Activated B cell treated with CpG ODN at 0.5 μM for 24 hours (primary cell): Measurements from ENCODE around the gene CBY1. TPM values are rescaled to one million over a fixed set of nuclear protein-coding genes. Genes with fewer than 3 reads are reported as not detected.

Experiments used
- ATAC-seq: fragments of 200-7000 bp; cut with Tn5 transposase; one replicate; pipeline ENCODE4 v1.10.0; 2021; ENCODE audit warnings: low read depth, mild to moderate bottlenecking, moderate library complexity
- CTCF ChIA-PET: fragments of 350-600 bp; sonication (Branson Sonifier 250); formaldehyde crosslinking; loops from one replicate; lab custom pipeline; 2021; ENCODE audit warnings: antibody characterized with exemption; lab: Charles Lee
- POLR2A ChIA-PET: fragments of 350-600 bp; sonication (Branson Sonifier 250); formaldehyde crosslinking; loops from one replicate; lab custom pipeline; 2021; ENCODE audit warnings: antibody characterized with exemption; lab: Charles Lee
- DNase-seq: peaks from one replicate; pipeline ENCODE4 v3.0.0; 2022
- H3K27ac Mint-ChIP-seq: one replicate; pipeline ENCODE4 v1.8.0; 2020; ENCODE audit warnings: mixed read lengths
- H3K27me3 Mint-ChIP-seq: one replicate; pipeline ENCODE4 v1.8.0; 2021; ENCODE audit warnings: mixed read lengths
- H3K36me3 Mint-ChIP-seq: one replicate; pipeline ENCODE4 v1.8.0; 2021; ENCODE audit warnings: low read depth, mixed read lengths
- H3K4me1 Mint-ChIP-seq: one replicate; pipeline ENCODE4 v1.8.0; 2021; ENCODE audit warnings: mixed read lengths
- H3K4me3 Mint-ChIP-seq: one replicate; pipeline ENCODE4 v1.8.0; 2020; ENCODE audit warnings: mild to moderate bottlenecking, mixed read lengths
- H3K9me3 Mint-ChIP-seq: one replicate; pipeline ENCODE4 v1.8.0; 2020; ENCODE audit warnings: mixed read lengths
- intact Hi-C: fragments of 100-400 bp; cut with micrococcal nuclease; formaldehyde crosslinking; loops from one replicate; pipeline ENCODE4 v1.15.1; 2024
- total RNA-seq: library from RNA; stranded (reverse); gene quantifications from 2 replicates; pipeline ENCODE4 v1.2.3, GENCODE V29; 2022
- TF ChIP-seq, protein P1 (sequence below): fragments of 200-600 bp; IDR thresholded peaks from one replicate; pipeline ENCODE4 v1.8.0; 2022; ENCODE audit warnings: antibody characterized with exemption, mild to moderate bottlenecking

Gene CBY1
- total RNA-seq, 1 donor from 2014 or later: 14.1 TPM

DNA sequence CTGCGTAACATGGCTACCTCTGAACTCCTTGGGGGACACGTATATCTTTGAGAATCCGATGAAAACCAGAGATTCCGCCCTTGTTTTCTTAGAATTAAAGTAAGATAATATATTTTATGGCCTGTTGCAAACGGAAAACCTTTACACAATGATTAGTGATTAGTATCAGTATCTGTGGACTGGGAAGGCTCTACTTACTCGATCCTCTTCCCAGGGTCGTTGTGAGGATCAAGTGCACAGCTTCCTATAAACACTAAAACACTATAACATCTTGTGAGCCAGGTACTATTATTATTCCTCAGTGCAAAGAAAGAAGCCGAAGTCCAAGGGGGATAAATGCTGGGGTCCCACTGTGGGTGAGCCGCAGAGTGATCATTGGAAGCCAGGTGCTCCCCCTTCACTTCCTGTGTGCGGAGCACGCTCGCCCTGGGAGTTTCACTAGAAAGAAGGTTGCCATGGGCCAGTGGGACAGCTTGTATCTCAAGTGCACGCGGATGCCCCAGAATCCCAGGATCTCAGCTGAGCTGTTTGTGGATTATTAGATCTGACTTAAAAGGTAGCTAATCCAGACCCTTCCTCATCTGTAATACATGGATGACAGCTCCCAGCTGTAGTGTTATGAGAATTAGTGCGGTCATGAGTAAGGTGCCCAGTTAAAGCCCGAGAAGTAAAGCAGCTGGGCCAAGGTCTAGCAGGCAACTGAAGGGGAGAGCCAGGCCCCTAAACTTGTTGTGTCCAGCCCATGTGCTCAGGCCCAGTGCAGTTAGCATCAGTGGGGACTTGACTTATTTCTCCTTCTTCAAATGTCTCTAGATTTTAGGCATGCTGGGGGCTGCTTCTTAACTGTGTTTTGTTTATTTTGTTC, 839 bp downstream of the CBY1 start:
- POLR2A ChIA-PET: interaction anchor here (0.6 to 1.5 kb wide), 5 partner anchors 24 to 177 kb away, joined by 3 to 12 read pairs (median 4); partner anchors contain the start of gene TOMM22
- Mint-ChIP-seq H3K9me3 (no peaks in the 10 kb centered on the region), H3K4me3 (peak overlapping the region; percentile 94), H3K27ac (peak overlapping the region; percentile 99), H3K27me3 (no peaks in the 10 kb centered on the region), H3K4me1 (peaks cover 10% of the 10 kb centered on the region), H3K36me3 (peaks cover 6% of the 10 kb centered on the region)
- ATAC-seq (peak; percentile 29), DNase-seq (peak; percentile 19)
- intact Hi-C loops: loop anchor here (2.0 to 5.0 kb wide), 2 partner anchors 44 to 85 kb away; partner anchors contain the start of genes DMC1 and JOSD1
- TF ChIP-seq, protein P1, sequence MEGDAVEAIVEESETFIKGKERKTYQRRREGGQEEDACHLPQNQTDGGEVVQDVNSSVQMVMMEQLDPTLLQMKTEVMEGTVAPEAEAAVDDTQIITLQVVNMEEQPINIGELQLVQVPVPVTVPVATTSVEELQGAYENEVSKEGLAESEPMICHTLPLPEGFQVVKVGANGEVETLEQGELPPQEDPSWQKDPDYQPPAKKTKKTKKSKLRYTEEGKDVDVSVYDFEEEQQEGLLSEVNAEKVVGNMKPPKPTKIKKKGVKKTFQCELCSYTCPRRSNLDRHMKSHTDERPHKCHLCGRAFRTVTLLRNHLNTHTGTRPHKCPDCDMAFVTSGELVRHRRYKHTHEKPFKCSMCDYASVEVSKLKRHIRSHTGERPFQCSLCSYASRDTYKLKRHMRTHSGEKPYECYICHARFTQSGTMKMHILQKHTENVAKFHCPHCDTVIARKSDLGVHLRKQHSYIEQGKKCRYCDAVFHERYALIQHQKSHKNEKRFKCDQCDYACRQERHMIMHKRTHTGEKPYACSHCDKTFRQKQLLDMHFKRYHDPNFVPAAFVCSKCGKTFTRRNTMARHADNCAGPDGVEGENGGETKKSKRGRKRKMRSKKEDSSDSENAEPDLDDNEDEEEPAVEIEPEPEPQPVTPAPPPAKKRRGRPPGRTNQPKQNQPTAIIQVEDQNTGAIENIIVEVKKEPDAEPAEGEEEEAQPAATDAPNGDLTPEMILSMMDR: no peak
- CTCF ChIA-PET: interaction anchor here (1.0 to 3.1 kb wide), 2 partner anchors 24 to 605 kb away, joined by 3 to 11 read pairs; partner anchors contain the start of gene TOMM22

DNA sequence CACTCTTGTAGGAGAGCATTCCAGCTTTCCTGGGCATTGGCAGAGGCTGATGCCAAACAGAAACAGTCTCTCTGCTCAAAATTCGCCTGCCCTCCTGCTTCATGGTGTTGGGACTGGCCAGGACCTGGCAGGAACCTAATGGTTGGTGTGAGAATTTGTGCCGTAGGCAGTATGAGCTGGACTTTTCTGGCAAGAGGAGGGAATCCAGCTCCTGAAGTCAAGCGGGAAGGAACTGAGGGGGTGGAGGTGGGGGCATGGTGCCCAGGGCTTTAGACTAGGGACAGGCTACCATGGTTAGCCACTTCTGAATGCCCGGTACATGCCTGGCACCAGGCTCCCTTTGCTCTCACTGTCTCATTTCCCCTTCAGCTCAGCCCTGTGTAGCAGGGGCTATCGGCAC, 18.4 kb downstream of the CBY1 start:
- Mint-ChIP-seq H3K36me3 (peaks cover 19% of the 10 kb centered on the region), H3K4me3 (no peak overlapping the region), H3K27me3 (no peaks in the 10 kb centered on the region), H3K4me1 (no peaks in the 10 kb centered on the region), H3K9me3 (no peaks in the 10 kb centered on the region), H3K27ac (no peak overlapping the region)
- ChIA-PET POLR2A (interaction anchor here (0.6 kb wide), 1 partner anchor 840 kb away, joined by 3 read pairs; no protein-coding TSS in a partner anchor), CTCF (no interaction called here)
- no peak for ATAC-seq
- TF ChIP-seq, protein P1: no peak
- intact Hi-C loops: no loop called here
- DNase-seq: no peak

DNA sequence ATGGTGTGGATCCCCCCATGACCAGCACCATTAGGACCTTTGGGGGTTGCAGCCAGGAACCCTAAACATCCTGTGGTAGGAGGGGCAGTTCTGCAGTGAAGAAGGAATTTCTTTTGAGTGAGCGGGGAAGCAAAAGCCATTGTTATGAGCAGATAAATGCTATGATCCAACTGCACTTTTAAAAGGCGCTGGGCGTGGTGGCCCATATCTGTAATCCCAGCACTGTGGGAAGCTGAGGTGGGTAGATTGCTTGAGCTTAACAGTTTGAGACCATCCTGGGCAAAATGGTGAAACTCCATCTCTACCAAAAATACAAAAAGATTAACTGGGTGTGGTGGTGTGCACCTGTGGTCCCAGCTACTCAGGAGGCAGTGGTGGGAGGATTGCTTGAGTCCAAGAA, 19.4 kb downstream of the CBY1 start:
- ATAC-seq (no peak), DNase-seq (no peak)
- Mint-ChIP-seq H3K4me1 (no peaks in the 10 kb centered on the region), H3K9me3 (no peaks in the 10 kb centered on the region), H3K4me3 (no peak overlapping the region), H3K27ac (no peak overlapping the region), H3K36me3 (peaks cover 16% of the 10 kb centered on the region), H3K27me3 (no peaks in the 10 kb centered on the region)
- ChIA-PET CTCF (no interaction called here), POLR2A (no interaction called here)
- intact Hi-C loops: no loop called here
- TF ChIP-seq, protein P1: no peak

DNA sequence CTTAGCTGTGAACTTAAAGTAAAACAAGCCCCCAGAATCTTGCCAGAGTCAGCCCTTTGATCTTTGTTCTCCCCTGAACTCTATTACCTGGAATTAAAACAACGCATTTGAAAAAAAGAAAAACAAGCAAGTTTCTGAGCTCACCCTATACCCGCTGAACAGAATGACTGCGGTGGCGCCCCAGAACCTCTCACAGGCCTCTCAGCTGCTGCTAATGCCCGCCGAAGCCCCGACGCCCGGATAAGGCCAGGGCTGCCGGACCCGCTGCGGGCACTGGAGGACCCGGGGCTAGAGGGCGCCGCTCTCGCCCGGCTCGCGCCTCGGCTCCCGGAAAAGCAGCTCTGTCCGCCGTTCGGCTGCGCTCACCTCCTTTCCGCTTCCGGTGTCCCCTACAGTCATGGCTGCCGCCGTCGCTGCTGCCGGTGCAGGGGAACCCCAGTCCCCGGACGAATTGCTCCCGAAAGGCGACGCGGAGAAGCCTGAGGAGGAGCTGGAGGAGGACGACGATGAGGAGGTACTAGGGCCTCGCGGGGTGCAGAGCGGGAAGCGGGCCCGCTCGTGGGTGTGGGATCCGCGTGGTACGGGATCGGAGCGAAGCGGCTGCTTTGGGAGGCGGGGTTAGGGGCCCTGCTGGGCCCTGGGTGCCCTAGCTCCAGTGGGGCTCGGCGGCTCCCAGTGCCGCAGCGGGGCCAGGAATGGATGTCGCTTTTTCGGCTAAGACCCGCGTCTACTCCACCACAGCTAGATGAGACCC, 25.3 kb downstream of the CBY1 start, which contains the start of gene TOMM22:
TSS of gene TOMM22 (plus strand) at position 376 of the 754 bp plus-strand sequence. CDS start at position 398, 22 bp downstream.
- no peaks in the 10 kb centered on the region for H3K9me3 Mint-ChIP-seq
- ChIA-PET POLR2A (interaction anchor here (0.6 to 2.1 kb wide), 19 partner anchors 10 to 1371 kb away, joined by 3 to 23 read pairs (median 4); partner anchors contain the start of genes CBX6, CBY1, FAM227A and GGA1), CTCF (interaction anchor here (0.6 to 2.4 kb wide), 13 partner anchors 10 to 718 kb away, joined by 3 to 19 read pairs (median 4); partner anchors contain the start of genes CBY1, FAM227A, GTPBP1 and JOSD1)
- H3K27ac Mint-ChIP-seq: peak within 1 kb of the TSS; percentile 92
- ATAC-seq (peak; percentile 98), DNase-seq (peak; percentile 84)
- peaks cover 43% of the 10 kb centered on the region for H3K36me3 Mint-ChIP-seq
- H3K4me3 Mint-ChIP-seq: peak within 1 kb of the TSS; percentile 97
- peaks cover 20% of the 10 kb centered on the region for H3K4me1 Mint-ChIP-seq
- no peaks in the 10 kb centered on the region for H3K27me3 Mint-ChIP-seq
- intact Hi-C loops: loop anchor here (1.0 to 5.0 kb wide), 7 partner anchors 19 to 839 kb away; partner anchors contain the start of genes ANKRD54, CBY1, DDX17 and FAM227A
- TF ChIP-seq, protein P1: no peak
